ENCODE measurements around the gene SLC17A9. TPM values are rescaled to one million over a fixed set of nuclear protein-coding genes. Genes with fewer than 3 reads are reported as not detected.

The SLC17A9 gene
- total RNA-seq, 1 donor from 2014 or later, result 12.4 TPM

GRCh38 chr20:62971950-62972844 lies 19.7 kb downstream of the SLC17A9 start:
- peak overlapping the region; percentile 51 for H3K4me3 Mint-ChIP-seq (ENCODE audit: unreplicated experiment)
- H3K4me2 ChIP-seq (ENCODE audit: low read length), result peak overlapping the region; percentile 82
- no peaks in the 10 kb centered on the region for H3K79me2 ChIP-seq (ENCODE audit: insufficient read depth, low read length)
- H3K4me3 ChIP-seq (ENCODE audit: insufficient read depth, low read depth, low read length), result no peak overlapping the region
- H3K36me3 ChIP-seq (ENCODE audit: insufficient read depth, low read length), result no peaks in the 10 kb centered on the region
- peak overlapping the region; percentile 56 for H2AFZ ChIP-seq (ENCODE audit: low read depth, low read length)
- DNase-seq (ENCODE audit: low read depth) (peak; percentile 39), FAIRE-seq (no peak)
- no peak overlapping the region for H3K9ac ChIP-seq (ENCODE audit: low read length)
- no peaks in the 10 kb centered on the region for H3K9me3 ChIP-seq (ENCODE audit: insufficient read depth, low read depth, low read length)
- no peak overlapping the region for H3K27ac Mint-ChIP-seq (ENCODE audit: unreplicated experiment)
- no peaks in the 10 kb centered on the region for H3K4me1 Mint-ChIP-seq (ENCODE audit: low read depth, unreplicated experiment)
- peaks cover 50% of the 10 kb centered on the region for H3K27me3 Mint-ChIP-seq (ENCODE audit: low read depth, unreplicated experiment)
- no peaks in the 10 kb centered on the region for H3K36me3 Mint-ChIP-seq (ENCODE audit: low read depth, unreplicated experiment)
- TF ChIP-seq CTCF (IDR thresholded peaks at IDR 0.05; ENCODE audit: insufficient read depth, low read depth, low read length) (peak; percentile 84), EZH2 (IDR thresholded peaks at IDR 0.05; ENCODE audit: insufficient read depth, low read length) (no peak)
- H4K20me1 ChIP-seq (ENCODE audit: insufficient read depth, low read length), result peaks cover 7% of the 10 kb centered on the region
- H3K27ac ChIP-seq (ENCODE audit: low read depth, low read length), result no peak overlapping the region
- H3K27me3 ChIP-seq (ENCODE audit: insufficient read depth, low read length), result peaks cover 26% of the 10 kb centered on the region
- no peaks in the 10 kb centered on the region for H3K9me3 Mint-ChIP-seq (ENCODE audit: unreplicated experiment)
- no peaks in the 10 kb centered on the region for H3K4me1 ChIP-seq (ENCODE audit: insufficient read depth, low read length)

DNA sequence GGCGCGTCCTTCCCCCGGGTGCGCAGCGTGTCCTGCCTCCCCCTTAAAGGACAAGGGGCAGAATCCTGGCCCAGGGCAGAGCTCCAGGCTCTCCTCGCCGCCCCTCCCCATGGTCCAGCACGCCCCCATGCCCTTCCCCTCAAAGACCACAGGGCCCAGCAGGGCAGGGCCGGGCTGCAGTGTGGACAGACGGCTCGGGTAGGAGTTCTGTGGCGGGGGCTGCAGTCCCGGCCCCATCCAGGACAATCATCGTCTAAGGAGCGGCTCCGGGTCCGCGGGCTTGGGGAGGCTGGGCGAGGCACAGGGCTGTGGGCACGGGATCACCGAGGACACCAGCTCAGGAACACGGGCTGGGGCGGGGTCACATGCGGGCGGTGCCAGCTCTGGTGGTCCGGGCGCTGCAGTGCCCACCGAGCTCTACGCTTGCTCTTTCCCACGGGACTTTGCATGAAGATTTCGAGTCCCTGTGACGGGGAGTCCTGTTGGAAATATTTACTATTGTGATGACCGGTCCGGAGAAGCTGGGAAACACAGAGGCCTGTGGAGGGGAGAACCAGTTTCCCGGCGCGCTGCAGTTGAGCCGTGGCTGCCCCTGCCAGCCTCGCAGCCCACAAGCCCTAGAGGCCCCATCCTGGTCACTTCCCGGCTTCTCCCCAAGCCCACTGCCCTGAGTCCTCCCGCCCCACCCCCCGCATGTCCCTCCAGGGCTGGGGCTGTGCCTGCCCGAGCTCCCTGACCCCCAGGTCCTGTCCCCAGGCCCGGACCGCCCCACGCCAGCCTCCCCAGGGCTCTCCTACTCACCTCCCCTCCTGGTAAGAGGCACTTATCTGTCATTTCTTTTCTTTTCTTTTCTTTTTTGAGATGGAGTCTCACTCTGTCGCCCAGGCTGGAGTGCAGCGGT lies 20.6 kb downstream of the SLC17A9 start:
- Mint-ChIP-seq H3K27me3 (ENCODE audit: low read depth, unreplicated experiment) (peaks cover 48% of the 10 kb centered on the region), H3K4me3 (ENCODE audit: unreplicated experiment) (no peak overlapping the region), H3K27ac (ENCODE audit: unreplicated experiment) (no peak overlapping the region), H3K9me3 (ENCODE audit: unreplicated experiment) (no peaks in the 10 kb centered on the region), H3K36me3 (ENCODE audit: low read depth, unreplicated experiment) (no peaks in the 10 kb centered on the region), H3K4me1 (ENCODE audit: low read depth, unreplicated experiment) (no peaks in the 10 kb centered on the region)
- Histone ChIP-seq H3K27ac (ENCODE audit: low read depth, low read length) (no peak overlapping the region), H3K27me3 (ENCODE audit: insufficient read depth, low read length) (peaks cover 29% of the 10 kb centered on the region), H4K20me1 (ENCODE audit: insufficient read depth, low read length) (peaks cover 7% of the 10 kb centered on the region), H2AFZ (ENCODE audit: low read depth, low read length) (peak overlapping the region; percentile 56), H3K79me2 (ENCODE audit: insufficient read depth, low read length) (no peaks in the 10 kb centered on the region), H3K36me3 (ENCODE audit: insufficient read depth, low read length) (no peaks in the 10 kb centered on the region), H3K9me3 (ENCODE audit: insufficient read depth, low read depth, low read length) (no peaks in the 10 kb centered on the region), H3K4me2 (ENCODE audit: low read length) (peak overlapping the region; percentile 82), H3K9ac (ENCODE audit: low read length) (no peak overlapping the region), H3K4me3 (ENCODE audit: insufficient read depth, low read depth, low read length) (no peak overlapping the region), H3K4me1 (ENCODE audit: insufficient read depth, low read length) (no peaks in the 10 kb centered on the region)
- DNase-seq (ENCODE audit: low read depth) (no peak), FAIRE-seq (no peak)
- no peak for TF ChIP-seq CTCF (IDR thresholded peaks at IDR 0.05; ENCODE audit: insufficient read depth, low read depth, low read length)
- peak; percentile 54 for TF ChIP-seq EZH2 (IDR thresholded peaks at IDR 0.05; ENCODE audit: insufficient read depth, low read length)
